Measurements from ENCODE around the gene MOXD1.
"Not testable (repeated sequence)": the region's sequence is repeated elsewhere in the genome, so short reads cannot be mapped to it uniquely, and the experiment has no call there.

Gene MOXD1

DNA sequence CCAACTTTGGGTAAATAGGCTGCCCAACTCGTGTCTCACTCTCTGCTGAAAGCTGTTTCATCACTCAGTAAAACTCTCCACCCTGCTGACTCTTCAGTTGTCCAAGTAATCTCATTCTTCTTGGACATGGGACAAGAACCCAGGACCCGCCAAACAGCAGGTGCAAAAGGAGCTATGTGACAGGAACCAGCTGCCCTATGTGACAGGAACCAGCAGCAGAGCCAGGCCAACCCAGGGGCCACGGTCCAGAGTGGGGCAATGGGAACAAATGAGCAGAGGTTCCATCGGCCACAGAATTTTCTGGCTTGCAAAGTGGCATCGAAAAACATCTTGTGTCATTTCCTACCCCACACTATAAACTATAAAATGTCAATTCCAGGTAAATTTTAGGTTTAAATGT is 56.5 kb downstream of the MOXD1 start:
- DNase-seq, result no peak

DNA sequence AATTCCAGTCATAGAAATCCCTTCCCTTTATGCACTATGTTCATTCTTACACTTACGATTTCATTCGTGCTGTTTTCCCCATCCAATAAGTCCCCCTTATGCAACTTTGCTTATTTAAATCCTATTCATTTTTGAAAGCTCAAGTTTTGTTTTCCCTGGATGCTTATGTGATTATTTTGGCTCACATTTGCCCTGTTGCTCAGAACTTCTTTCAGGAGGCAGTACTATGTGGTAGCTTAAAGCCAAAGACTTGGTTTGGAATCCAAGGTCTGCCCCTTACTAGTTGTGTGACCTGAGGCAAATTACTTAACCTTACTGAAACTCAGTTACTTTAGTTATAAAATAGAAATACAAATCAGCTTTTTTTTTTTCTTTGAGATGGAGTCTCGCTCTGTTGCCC is 59.6 kb downstream of the MOXD1 start:
- no peak for DNase-seq

DNA sequence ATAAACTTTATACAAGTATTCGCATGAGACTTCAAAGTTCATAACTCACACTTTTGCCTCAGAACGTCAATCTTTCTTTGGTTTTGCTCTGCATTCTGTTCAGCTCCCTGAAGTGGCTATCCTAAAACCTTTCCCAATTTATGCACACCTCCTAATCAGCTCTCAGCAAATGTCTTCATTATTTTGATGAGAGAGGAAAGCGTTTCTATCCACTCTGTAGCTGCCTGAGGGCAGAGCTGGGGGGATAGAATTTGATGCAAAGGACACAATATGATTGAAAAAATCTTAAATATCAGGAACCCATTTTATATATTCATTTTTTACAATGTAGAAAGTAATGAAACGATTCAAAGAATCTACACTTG is 66.8 kb downstream of the MOXD1 start:
- no peak for DNase-seq

DNA sequence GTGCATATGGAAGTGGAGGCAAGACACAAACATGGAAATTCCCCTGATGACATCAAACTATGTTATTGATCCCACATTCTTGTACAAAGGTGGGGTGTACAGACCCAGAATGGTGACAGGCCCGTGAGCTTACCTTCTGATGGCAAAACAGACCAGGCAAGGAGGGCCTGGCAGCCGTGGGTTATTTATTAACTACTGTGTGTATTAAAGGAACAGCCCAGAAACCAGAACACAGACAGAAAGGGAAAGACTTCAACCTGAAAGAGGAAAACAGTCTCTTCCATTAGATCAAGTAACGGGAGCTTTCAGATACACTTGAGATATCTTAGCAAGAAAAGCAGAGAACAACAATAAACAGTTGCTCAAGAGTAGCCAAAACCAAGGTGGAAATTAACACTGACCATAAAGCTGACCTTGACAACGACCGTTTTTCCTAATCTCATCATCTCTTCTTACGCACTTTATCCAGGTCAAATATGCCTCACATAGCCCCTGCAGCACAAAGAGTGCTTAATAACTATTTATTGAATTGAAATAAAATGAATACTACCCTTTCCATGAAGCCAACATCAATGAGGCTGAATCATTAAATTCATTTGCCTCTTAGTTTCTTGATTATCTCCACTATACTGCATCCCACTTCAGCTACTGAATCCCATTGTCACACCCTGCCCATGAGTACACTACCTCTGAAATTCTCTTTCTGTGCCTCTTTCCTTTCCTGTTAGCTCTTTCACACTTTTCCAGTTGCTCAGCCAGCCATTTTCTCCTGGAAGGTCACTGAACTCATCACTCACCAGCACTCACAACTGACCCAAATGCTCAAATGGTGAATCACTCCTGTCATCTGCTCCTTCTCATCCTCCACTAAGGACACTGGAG is 67.4 kb downstream of the MOXD1 start:
- DNase-seq, result no peak

GRCh38 chr6:132330759-132331158 is 70.5 kb downstream of the MOXD1 start:
- no peak for DNase-seq

GRCh38 chr6:132322398-132322797 is 78.9 kb downstream of the MOXD1 start:
- no peak for DNase-seq

DNA sequence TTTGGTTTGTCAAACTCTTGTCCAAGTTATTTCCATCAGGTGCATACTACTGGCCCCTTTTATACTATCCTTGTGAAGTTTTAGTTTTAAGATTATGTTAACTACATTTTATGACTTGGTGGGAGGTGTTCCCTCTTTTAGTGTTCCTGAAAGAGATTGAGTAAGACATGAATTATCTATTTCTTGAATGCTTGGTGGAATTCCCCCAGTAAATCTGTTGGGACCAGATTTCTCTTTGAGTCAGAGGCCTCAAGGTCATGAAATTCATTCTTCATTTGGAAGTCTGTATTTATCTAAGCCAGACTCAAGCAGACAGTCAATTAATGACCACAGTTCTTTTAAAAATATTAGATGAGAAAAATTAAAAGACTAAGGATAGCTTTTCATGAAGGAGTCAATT is 81.3 kb downstream of the MOXD1 start:
- no peak for DNase-seq

GRCh38 chr6:132316970-132317369 is 84.3 kb downstream of the MOXD1 start:
- DNase-seq, result no peak

GRCh38 chr6:132314432-132314831 is 86.8 kb downstream of the MOXD1 start:
- no peak for DNase-seq

- DNase-seq, result no peak
These were observed 90.4 kb downstream of the MOXD1 start for GRCh38 chr6:132310921-132311320.

- not testable (repeated sequence) for DNase-seq
These were observed 91.1 kb downstream of the MOXD1 start for GRCh38 chr6:132310151-132310550.

DNA sequence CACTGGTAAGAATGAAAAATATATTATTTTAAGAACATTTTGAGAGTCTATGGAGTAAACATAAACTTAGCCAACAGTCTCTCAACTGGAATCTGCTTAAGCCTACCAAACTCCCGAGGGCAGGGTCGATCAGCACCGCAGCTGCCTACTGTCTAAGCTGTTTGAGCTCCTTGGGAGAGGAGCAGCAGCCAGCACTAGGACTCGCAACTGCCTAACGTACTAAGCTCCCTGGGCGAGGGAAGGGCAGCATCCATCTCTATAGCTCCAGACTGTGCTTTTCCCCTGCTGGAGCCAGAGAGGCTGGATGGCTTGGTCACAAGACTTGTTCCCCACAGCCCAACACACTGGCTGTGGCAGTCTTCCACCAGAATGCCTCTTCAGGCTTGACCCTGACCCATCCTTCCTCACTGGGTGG is 96.4 kb downstream of the MOXD1 start:
- no peak for DNase-seq

DNA sequence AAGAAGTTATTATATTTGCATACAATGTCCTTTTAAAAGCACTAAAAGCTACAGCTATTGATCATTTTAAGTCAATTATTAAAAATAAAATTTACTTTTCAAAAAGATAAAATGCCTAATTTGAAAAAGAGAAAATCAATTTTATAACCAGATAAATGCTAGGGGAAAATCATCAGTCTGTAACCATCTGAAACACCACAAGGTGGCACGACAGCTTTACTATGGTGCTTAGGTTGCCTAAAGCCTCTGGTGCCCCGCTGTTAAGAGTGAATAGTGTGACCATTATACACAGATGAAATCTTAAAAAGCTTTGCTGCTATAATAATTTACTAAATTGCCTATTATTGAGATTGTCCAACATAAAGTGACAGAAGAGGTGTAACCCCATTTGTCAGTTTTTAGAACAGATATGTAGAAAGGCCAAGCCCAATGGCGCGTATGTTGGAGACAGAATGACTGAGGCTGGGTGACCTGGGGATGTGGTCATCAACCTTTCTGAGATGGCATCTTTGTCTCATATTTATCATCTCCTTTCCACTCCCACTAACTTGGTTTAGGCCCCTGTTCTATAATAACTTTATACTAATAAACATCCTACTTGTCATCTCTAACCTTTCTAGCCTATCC is 100.8 kb downstream of the MOXD1 start:
- peak; percentile 59 for DNase-seq

DNA sequence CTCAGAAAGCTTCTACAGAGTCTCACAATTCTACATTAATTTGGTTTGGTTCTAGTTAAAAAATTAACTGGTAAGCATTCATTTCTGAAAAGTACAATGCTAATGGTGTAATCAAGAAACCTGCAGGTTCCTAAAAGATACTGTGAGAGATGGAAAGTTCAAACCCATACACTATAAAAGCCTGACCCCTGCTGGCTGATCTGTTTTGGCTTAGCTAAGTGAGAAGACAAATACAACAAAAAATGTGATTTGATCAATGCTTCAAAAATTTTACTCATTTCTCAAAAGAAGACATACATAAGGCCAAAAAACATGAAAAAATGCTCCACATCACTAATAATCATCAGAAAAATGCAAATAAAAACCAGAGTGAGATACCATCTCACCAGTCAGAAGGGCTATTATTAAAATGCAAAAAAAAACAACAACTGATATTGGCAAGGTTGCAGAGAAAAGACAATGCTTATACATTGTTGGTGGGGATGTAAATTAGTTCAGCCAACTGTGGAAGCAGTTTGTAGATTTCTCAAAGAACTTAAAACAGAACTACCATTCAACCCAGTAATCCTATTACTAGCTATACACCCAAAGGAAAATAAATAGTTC is 102.8 kb downstream of the MOXD1 start:
- peak; percentile 63 for DNase-seq

DNA sequence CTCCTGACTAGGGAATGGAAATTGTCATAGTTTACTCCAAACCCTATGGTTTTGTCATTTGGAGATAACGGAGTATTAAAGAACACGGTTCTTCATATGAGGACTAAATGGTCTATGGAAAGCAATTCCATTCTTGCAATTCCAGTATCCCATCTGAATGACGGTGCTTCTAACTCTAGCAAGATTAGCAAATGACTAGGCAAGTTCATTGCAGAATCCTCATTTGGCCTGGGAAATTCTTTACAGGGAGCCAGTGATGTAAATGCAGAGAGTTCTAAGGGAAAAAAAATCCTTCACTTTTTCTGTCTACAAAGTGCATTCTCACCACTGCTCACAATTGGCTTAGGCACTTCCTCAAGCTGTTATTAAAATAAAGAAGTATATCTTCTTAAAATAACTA is 111.5 kb downstream of the MOXD1 start:
- DNase-seq, result peak; percentile 25

- no peak for DNase-seq
These were observed 114.2 kb downstream of the MOXD1 start for GRCh38 chr6:132287101-132287500.

DNA sequence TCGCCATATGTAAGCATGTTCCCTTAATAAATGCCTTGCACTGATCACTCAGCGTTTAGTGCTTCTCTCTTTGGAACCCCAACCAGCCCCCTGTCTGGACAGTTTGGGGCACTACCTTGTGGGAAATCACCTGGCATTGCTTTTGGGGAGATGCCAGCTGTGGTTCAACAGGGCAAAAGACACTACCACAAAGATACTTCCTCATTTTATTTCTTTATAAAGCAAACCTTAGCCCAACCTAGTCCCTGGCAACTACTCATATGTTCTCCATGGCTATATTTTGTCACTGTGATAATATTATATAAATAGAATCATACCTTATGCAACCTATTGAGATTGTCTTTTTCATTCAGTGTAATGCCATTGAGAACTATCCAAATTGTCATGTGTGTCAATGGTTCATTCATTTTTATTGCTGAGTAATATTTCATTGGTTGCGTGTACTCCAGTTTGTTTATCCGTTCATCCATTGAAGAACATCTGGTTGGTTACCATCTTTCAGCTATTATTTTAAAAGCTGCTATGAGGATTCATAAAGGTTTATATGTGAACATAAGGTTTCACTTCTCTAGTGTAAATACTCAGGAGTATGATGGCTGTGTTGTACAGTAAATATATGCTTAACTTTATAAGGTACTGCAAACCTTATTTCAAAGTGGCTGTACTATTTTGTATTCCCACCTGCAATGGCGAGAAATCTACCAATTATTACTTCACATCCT is 114.8 kb downstream of the MOXD1 start:
- DNase-seq, result no peak

DNA sequence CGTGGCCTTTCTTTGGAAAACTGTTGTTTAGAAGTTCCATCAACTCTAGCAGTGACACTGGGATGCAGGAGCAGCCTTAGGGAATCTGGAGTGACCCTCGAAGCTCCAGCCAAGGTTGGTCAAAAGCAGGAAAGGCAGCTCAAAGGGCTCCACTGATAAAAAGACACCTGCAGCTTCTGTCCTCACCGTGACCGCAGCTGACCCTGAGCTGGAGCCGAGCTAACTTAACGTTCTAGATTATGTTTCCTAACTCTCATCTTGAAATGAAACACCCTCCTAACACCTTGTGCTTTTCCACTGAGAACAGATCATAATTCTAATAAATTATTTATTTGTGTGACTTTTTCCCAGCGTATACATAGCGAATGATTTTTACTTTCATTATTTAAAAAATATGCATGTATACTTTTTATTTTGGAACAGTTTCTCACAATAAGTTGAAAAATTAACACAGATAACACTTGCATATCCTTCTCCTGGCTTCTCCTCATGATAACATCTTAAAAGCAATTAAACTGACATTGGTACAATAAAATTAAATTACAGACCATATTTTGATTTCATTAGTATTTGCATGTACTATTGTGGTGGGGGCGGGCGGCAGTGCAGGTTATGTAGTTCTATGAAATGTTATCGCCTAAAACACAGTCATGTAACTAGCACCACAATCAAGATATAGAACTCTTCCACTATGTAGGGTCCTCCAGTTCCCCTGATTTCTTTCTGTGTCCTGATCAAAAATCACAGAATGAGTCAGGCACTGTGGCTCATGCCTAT is 116.1 kb downstream of the MOXD1 start:
- no peak for DNase-seq

- DNase-seq, result no peak
These were observed 118.6 kb downstream of the MOXD1 start for GRCh38 chr6:132282696-132283095.

GRCh38 chr6:132280436-132280835 is 120.8 kb downstream of the MOXD1 start:
- DNase-seq, result no peak

- DNase-seq, result peak; percentile 81
These were observed 121.6 kb downstream of the MOXD1 start for GRCh38 chr6:132279592-132280139.

Measured in NCI-H82 (cell line).